ENCODE results near the gene NMT2.
A peak's percentile ranks its signal among the peaks of the same experiment; 100 is the strongest.
"Not testable (repeated sequence)": the region's sequence is repeated elsewhere in the genome, so short reads cannot be mapped to it uniquely, and the experiment has no call there.

NMT2 gene

DNA sequence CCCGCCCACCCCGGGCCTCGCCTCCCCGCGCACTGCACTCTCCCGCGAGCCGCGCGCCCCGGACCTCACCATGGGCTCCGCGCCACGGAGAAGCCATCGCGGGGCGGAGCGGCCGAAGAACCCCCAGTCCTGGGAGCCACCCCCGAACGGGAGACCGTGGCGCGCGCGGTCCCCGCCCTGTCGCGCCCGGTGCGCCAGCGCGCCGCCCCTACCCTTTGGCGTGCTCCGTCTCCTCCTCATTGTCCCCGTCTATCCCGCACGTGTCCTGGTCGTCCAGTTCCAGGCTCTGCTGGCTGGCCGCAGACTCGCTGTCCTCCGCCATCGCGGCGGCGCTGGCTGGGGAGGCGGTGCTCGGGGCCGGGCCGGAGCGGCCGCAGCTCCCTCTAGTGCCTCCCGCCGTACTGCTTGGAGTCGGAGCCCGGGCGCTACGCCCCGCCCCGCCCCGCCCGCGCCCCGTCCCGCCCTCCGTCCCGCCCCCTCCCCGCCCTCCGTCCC lies at the start of gene NMT2:
TSS of gene NMT2 (minus strand) at position 403 of the 495 bp plus-strand sequence. CDS start at position 322, 81 bp downstream.
- DNase-seq = peak; percentile 70 to 80

DNA sequence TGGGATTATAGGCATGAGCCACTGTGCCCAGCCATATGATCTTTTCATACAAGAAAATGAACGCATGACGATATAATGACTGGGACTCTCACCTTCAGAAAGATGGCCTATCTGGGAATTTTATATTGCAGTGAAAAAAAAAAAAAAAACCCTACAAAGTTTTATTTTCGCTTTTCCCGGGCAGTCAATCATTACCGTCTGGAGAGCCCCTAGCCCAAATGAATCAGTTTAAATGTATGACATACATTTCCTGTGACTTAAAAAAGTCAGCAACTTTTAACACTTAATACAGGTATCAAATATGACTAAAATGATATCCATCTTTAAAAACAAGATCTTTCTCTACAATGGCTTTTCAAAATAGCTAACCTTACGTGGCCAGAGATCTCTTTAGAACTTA lies 48.2 kb upstream of the NMT2 start:
- DNase-seq = no peak

DNA sequence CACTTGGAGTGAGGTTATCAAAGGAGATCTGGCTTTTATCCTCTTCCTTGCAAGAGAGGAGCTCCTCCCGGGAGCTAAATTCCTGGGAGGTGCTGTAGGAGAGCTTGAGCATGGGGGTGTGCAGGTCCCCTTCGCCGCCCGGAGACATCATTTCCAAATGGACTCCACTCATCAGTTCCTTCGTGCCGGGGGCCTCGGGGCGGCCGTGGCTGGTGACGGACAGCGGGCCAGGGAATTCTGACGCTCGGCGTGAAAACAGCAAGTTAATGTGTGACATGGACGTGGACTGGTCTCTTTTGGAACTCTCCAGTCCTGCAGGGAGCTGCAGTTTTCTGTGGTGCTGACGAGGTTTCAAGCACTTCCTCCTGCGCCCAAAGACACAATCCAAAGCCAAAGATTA lies 45.7 kb upstream of the NMT2 start:
- DNase-seq = no peak

- DNase-seq = no peak
These were observed 45.0 kb upstream of the NMT2 start for GRCh38 chr10:15213461-15213861.

DNA sequence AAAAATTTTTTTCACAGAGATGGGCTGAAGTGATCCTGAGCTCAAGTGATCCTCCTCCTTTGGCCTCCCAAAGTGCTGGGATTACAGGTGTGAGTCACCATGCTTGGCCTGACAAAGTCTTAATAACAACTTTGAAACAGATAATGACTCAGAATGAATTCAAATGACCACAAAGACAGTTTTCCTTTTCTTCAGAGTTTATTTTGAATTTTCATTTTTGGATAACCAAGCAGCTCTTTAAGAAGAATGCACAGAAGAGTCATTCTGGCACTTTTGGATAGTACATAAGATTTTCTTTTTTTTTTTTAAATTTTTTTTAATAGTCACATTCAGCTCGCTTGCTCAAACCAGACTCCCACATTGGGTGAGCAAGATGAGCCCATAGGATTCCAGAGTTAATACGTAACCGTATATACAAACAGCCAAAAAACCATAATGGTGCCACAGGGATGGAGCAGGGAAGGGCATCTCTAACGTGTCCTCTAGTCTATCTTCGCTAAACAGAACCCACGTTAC lies 43.0 kb upstream of the NMT2 start:
- no peak for DNase-seq

DNA sequence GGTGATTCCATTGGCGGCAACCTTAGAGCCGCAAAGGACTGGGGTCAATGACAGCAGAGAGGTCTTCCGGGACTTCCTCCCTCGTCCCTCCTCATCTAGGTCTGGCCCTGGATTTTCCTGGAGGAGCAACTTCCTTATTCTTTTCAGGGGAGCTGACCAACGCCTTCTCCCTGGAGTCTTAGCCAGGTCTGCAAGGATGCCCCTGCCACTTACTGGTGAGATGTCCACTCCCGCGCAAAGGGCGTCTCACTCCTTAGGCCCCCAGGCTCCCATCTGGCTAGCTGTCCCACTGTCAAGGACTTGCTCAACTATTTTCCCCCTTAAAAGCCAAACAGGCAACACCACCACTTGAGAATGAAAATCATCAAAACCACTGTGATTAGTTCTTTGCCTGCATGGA lies 42.0 kb upstream of the NMT2 start:
- no peak for DNase-seq

- DNase-seq = peak; percentile 31 to 74
These were observed 41.5 kb upstream of the NMT2 start for GRCh38 chr10:15209827-15210509.

GRCh38 chr10:15208221-15208620 lies 39.7 kb upstream of the NMT2 start:
- no peak for DNase-seq

GRCh38 chr10:15207410-15207809 lies 38.9 kb upstream of the NMT2 start:
- not testable (repeated sequence) for DNase-seq

DNA sequence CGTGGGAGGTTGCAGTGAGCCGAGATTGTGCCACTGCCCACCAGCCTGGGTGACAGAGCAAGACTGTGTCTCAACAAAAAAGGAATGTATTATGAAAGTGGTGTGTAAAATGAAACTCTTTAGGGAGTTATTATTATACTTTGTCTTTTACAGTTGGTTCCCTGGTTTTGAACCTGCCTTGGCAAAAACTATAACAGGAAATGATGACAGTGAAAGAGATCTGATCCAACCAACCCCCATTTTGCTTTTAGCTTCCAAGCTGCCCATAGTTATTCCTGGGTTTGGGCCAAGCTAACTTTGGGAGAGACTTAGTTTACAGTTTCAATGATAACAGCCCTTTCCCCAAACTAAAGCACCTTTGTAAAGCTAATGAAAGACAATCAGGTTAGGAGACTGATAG lies 34.1 kb upstream of the NMT2 start:
- no peak for DNase-seq

GRCh38 chr10:15202301-15202621 lies 33.8 kb upstream of the NMT2 start:
- not testable (repeated sequence) for DNase-seq

DNA sequence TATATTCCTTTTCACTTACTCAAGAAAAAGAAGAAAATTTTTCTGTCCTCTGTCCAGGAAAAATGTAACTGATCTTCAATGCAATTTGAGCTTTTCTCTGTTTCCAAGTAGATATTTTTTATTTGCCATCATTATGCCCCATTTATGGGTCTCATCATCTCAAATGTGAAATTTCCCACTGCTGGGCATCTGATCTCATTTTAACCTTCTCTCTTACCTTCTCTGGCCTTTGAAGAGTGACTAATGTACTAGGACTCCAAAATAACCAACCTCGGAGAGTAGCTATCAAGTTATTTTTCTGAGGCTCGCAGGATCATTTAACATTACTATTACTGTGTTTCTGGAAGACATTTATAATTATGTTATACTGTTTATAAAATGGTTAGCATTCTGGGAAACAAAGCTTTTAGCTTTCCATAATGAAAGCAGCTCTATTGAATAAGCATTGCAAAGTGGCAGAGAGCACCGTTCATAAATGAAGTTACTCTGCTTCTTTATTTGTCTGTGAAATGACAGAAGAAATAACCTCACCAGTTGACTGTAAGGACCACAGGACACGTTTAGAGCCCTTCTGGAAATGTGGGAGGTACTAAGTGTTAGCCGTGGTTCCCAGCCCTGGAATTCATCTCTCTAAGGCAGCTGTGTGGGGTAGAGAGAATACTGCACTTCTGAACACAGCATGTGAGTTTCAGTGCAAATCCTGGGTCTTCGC lies 33.3 kb upstream of the NMT2 start:
- no peak for DNase-seq

DNA sequence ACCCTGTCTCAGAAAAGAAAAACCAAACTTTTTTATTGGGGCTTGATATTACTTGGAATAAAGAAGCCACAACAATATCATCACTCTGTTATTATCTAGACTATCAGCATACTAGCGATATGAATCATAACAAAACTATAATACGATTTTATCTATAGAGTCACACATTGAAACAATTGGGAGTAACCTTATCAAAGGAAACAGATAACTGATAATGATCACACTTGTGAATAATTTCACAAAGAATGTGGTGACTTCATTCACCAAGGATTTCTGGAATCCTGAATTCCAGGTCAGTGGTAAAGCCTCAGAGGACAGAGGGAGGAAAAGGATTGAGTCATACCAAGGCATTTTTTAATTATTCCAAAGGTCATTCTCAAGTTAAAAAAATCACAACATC lies 32.1 kb upstream of the NMT2 start:
- no peak for DNase-seq

DNA sequence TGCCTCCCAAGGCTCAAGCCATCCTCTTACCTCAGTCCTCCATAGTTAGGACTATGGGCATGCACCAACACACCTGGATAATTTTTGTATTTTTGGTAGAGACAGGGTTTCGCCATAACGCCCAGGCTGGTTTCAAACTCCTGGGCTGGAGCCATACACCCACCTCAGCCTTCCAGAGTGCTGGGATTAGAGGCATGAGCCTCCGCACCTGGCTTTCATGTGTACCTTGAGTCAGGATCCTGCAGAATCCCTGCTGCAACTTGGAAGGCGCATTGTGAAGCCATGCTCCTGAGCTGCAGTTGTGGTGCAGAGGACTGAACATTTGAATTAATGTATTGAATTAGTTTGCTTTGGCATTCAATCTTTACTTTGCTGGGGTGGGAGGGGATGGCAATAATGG lies 29.4 kb upstream of the NMT2 start:
- no peak for DNase-seq

DNA sequence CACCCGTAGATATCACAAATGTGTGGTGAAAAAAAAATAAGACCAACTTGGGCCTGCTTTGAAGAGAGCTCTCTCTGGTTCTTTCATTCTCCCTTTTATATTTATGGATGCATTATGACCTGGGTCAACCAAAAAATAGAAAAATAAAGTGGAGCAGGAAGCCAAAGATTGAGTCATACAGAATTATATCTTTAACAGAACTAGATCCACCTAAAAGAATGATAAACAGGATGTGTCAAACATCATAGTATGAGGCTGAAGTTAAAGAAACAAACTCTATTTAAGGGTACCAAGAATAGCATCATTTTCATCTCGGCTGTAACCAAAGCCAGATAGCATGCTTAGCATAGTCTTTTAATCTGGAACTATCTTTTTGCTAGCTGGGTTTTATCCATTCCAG lies 28.8 kb upstream of the NMT2 start:
- DNase-seq = no peak

DNA sequence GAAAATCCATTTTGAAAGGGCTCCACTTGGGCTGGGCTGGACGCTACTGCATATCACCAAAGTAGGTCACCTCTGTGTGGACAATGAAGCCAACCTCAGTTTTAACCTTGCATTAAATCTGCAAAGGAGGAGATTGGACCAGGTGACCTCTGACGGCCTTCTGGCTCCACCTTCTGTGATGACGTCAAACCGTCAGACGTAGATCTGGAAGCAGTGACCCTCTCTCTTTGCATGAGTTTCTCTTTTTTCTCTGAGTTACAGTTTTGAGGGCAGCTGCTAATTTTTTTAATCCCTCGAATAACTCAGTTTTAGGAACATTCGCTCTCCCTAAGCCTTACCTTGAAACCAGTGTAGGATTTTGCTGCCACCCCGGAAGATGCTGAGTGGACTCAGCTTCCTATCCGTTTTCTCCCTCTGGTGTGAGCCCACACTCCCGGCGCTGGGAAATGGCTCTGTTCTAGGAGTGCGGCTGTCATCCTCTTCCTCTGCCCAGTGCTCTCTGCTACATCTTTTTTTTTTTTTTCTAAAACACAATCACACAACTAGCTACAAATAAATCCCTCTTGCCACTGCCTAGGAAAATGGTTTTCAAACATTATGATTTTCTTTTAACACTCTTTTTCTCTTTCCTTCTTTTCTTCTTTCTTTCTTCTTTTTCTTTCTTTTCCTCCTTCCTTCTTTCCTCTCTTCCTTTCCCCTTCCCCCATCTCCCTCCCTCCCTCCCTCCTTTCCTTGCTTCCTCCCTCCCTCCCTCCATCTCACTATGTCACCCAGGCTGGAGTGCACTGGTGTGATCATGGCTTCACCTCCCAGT lies 27.7 kb upstream of the NMT2 start:
- DNase-seq = peak; percentile 18 to 50

DNA sequence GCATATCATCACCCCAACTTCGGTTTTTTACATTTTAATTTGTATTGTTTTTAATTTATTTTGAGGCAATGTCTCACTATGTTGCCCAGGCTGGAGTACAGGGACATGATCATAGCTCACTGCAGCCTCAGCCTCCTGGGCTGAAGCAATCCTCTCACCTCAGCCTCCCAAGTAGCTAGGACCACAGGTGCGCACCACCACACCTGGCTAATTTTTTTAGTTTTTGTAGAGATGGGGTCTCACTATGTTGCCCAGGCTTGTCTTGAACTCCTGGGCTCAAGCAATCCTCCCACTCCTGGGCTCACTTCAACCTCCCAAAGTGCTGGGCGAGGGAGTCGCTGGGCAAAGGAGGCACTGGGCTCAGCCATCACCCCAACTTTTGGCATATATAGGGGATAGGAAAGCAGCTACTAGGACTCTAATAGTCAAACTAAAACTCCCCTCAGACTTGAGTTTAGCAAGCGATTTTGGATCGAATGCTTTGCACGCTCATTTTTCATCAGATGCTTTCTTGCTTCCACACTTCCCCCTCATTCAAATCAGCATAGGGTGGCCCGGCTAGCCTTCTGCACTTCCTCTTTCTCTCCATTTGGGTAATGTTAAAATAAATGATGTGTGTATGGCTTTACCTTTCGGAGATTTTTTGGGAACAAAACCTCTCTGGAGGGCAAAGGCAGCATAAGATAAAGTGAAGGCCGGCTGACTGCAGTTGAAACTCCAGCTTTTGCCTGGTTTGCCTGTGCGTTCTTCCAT lies 20.8 kb upstream of the NMT2 start:
- no peak for DNase-seq

GRCh38 chr10:15188603-15189002 lies 20.1 kb upstream of the NMT2 start:
- no peak for DNase-seq

DNA sequence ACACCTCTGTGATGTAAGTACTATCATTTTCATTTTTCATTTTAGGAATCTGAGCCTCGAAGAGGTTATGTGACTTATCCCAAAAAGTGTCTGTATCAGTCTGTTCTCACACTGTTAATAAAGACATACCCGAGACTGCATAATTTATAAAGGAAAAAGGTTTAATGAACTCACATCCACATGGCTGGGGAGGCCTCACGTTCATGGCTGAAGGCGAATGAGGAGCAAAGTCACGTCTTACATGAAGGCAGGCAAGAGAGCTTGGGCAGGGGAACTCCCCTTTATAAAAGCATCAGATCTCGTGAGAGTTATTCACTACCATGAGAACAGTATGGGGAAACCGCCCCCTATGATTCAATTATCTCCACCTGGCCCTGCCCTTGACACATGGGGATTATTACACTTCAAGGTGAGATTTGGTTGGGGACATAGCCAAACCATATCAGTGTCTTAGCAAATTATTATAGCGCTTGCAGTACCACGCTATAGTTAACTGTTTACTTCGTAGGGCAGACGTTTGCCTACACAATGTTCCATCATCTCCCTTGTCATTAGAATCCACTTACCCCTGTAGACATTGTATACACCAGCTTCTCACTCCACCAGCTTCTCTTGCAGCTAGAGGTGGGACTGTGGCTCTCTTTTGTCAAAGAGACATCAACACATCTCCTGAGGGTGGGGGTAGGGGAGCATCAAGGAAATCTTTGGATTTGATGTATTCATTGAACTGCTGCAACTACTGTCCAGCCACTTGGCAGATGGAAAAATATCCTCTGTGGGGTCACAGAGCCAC lies 15.4 kb upstream of the NMT2 start:
- no peak for DNase-seq

DNA sequence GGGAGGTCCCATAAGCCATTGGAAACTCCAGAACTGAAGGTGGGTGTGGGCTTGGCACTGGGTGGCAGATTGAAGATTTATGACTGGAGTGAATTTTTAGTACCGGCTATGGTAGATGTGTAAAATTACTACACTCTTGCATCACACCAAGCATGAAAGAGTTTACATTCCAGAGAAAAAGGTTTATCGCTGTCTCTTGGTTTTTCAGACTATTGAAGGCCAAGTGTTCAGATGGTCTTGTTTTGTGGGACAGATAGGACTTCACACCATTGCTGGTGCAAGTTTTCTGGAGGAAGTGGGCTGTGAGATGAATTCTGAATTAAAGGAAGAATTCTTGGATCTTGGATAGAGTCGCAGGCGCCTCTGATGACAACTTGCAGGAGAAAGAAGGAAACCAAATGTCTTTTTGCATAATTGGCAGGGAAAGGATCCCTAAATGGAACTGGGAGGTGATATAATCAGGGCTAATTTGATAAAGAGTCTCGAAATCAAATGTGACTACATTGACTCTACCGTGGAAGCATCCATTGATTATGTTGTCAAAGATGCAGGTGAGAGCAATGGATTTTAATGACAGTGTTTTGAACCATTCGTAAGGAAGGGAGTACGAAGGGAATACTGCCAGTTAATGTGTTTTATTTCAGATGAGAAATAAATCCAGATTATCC lies 14.2 kb upstream of the NMT2 start:
- no peak for DNase-seq

DNA sequence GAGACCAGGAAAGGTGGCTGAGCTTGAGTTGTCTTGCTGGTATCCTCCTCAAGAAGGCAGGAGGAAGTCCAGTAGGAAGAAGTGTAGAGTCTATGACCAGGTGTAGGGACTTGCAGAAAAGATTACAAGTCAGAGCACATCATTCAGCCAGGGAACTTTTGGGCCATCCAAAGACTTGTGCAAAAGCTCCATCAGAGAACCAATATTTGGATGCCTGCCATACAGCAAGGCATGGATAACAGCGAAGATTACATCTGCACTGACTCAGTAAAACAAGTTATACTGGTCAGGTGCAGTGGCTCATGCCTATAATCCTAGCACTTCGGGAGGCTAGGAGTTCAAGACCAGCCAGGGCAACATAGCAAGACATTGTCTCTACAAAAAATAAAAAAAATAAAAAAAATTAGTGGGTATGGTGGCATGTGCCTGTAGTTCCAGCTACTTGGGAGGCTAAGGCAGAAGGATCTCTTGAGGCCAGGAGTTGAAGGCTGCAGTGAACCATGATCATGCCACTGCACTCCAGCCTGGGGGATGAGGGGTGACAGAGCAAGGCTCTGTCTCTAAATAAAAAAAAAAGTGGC lies 13.2 kb upstream of the NMT2 start:
- DNase-seq = no peak

Data from SHP77 (cell line).